GM18867 (cell line): Measurements from ENCODE around the gene LRFN2.
A peak's percentile ranks its signal among the peaks of the same experiment; 100 is the strongest.

Source experiments
- ATAC-seq: cut with Tn5 transposase; IDR thresholded peaks from one replicate; pipeline ENCODE4 v1.9.1; 2021; ENCODE audit warnings: mild to moderate bottlenecking, moderate library complexity; ENCODE audit not compliant: unreplicated experiment

Gene LRFN2

GRCh38 chr6:40587240-40588069, at the start of gene LRFN2:
Gene LRFN2, minus strand, starts transcription at chr6:40587364.
- ATAC-seq = peak; percentile 85

GRCh38 chr6:40634429-40634828, 47.3 kb upstream of the LRFN2 start:
- no peak for ATAC-seq

GRCh38 chr6:40631744-40632143, 44.6 kb upstream of the LRFN2 start:
- ATAC-seq = no peak

GRCh38 chr6:40630488-40630887, 43.3 kb upstream of the LRFN2 start:
- no peak for ATAC-seq

- ATAC-seq = no peak
Observed at GRCh38 chr6:40630051-40630450, 42.9 kb upstream of the LRFN2 start.

GRCh38 chr6:40629463-40629862, 42.3 kb upstream of the LRFN2 start:
- no peak for ATAC-seq

- no peak for ATAC-seq
Observed at GRCh38 chr6:40627316-40627715, 40.2 kb upstream of the LRFN2 start.

GRCh38 chr6:40626886-40627285, 39.7 kb upstream of the LRFN2 start:
- no peak for ATAC-seq

- no peak for ATAC-seq
Observed at GRCh38 chr6:40623932-40624331, 36.8 kb upstream of the LRFN2 start.

GRCh38 chr6:40623178-40623577, 36.0 kb upstream of the LRFN2 start:
- no peak for ATAC-seq

GRCh38 chr6:40620574-40621240, 33.5 kb upstream of the LRFN2 start:
- no peak for ATAC-seq

GRCh38 chr6:40614671-40615070, 27.5 kb upstream of the LRFN2 start:
- ATAC-seq = no peak

- no peak for ATAC-seq
Observed at GRCh38 chr6:40611912-40612311, 24.7 kb upstream of the LRFN2 start.

GRCh38 chr6:40611434-40611833, 24.3 kb upstream of the LRFN2 start:
- ATAC-seq = no peak

- ATAC-seq = no peak
Observed at GRCh38 chr6:40610229-40610628, 23.1 kb upstream of the LRFN2 start.

- ATAC-seq = no peak
Observed at GRCh38 chr6:40606981-40607380, 19.8 kb upstream of the LRFN2 start.

- ATAC-seq = no peak
Observed at GRCh38 chr6:40606526-40606925, 19.4 kb upstream of the LRFN2 start.

GRCh38 chr6:40604082-40604481, 16.9 kb upstream of the LRFN2 start:
- no peak for ATAC-seq

- no peak for ATAC-seq
Observed at GRCh38 chr6:40599555-40599954, 12.4 kb upstream of the LRFN2 start.

- no peak for ATAC-seq
Observed at GRCh38 chr6:40598516-40598915, 11.4 kb upstream of the LRFN2 start.

GRCh38 chr6:40597301-40597700, 10.1 kb upstream of the LRFN2 start:
- ATAC-seq = no peak

- no peak for ATAC-seq
Observed at GRCh38 chr6:40588480-40588879, 1.3 kb upstream of the LRFN2 start.

- no peak for ATAC-seq
Observed at GRCh38 chr6:40588070-40588384, 863 bp upstream of the LRFN2 start.
